GM12878 (cell line): ENCODE measurements around the gene DLG2. TPM values are rescaled to one million over a fixed set of nuclear protein-coding genes. Genes with fewer than 3 reads are reported as not detected.
A peak's percentile ranks its signal among the peaks of the same experiment; 100 is the strongest.

ENCODE experiments used
- ATAC-seq: fragments of 200-7000 bp; cut with Tn5 transposase; 3 replicates; pipeline ENCODE4 v1.9.1; 2020; ENCODE audit warnings: mild to moderate bottlenecking, moderate library complexity
- BruUV-seq: library from RNA; stranded (reverse); fragments of 400-500 nt; replicated peaks from 2 replicates; lab custom pipeline; 2021; lab: Mats Ljungman, UMichigan
- CTCF ChIA-PET: fragments of 300-600 bp; sonication (Branson Sonifier 250); formaldehyde crosslinking; extraction: SDS; loops from one replicate; lab custom pipeline; 2021; ENCODE audit warnings: inconsistent platforms; lab: Yijun Ruan, JAX
- POLR2A ChIA-PET: fragments of 350-600 bp; formaldehyde crosslinking; extraction: SDS; loops from one replicate; lab custom pipeline; 2021; ENCODE audit warnings: inconsistent platforms; lab: Charles Lee
- RAD21 ChIA-PET: fragments of 300-600 bp; sonication (Branson Sonifier 250); formaldehyde crosslinking; loops from one replicate; lab custom pipeline; 2023; ENCODE audit warnings: antibody characterized with exemption; ENCODE audit not compliant: unreplicated experiment; lab: Charles Lee
- SMC1A ChIA-PET: fragments of 300-600 bp; sonication (Branson Sonifier 250); formaldehyde crosslinking; loops from one replicate; lab custom pipeline; 2023; ENCODE audit not compliant: unreplicated experiment, uncharacterized antibody; lab: Charles Lee
- DNase-seq: peaks from one replicate; pipeline ENCODE4 v3.0.0-alpha.2; 2011; ENCODE audit warnings: low read depth, low spot score
- FAIRE-seq: peaks from 3 replicates; lab custom pipeline; 2011; peaks lifted over from hg19 to GRCh38; lab: Jason Lieb, UNC
- H2AFZ ChIP-seq: 2 replicates; pipeline ENCODE4 v1.6.0; 2011; ENCODE audit warnings: low read depth, low read length, control low read depth; ENCODE audit not compliant: control insufficient read depth
- H3K27ac ChIP-seq: 2 replicates; pipeline ENCODE4 v1.5.1; 2011; ENCODE audit warnings: control low read depth; ENCODE audit not compliant: control insufficient read depth, insufficient read depth
- H3K27me3 ChIP-seq, 2 experiments: replicated peaks in 1 of 2; 2 replicates each; pipeline versions ENCODE4 v1.6.0 to v1.6.1; 2011; ENCODE audit warnings: low read length in 1 of 2; ENCODE audit not compliant: control insufficient read depth in 2 of 2, insufficient read depth in 2 of 2
- H3K36me3 ChIP-seq, 2 experiments: 2 replicates each; pipeline ENCODE4 v1.5.1; 2011; ENCODE audit warnings: low read length in 1 of 2; ENCODE audit not compliant: control insufficient read depth in 2 of 2, insufficient read depth in 2 of 2
- H3K4me1 ChIP-seq: 2 replicates; pipeline ENCODE4 v1.6.1; 2011; ENCODE audit warnings: mild to moderate bottlenecking, low read length, moderate library complexity, mixed read lengths; ENCODE audit not compliant: control insufficient read depth, insufficient read depth
- H3K4me2 ChIP-seq: 2 replicates; pipeline ENCODE4 v1.6.0; 2011; ENCODE audit warnings: control low read depth; ENCODE audit not compliant: control insufficient read depth, insufficient read depth
- H3K4me3 ChIP-seq: fragments of 200-600 bp; sonication (generic); 2 replicates; pipeline ENCODE4 v1.5.1; 2016
- H3K79me2 ChIP-seq: 2 replicates; pipeline ENCODE4 v1.6.0; 2011; ENCODE audit warnings: low read length; ENCODE audit not compliant: control insufficient read depth, insufficient read depth
- H3K9ac ChIP-seq: 2 replicates; pipeline ENCODE4 v1.8.0; 2011; ENCODE audit warnings: low read length, control low read depth, mixed read lengths; ENCODE audit not compliant: control insufficient read depth, insufficient read depth
- H3K9me3 ChIP-seq: replicated peaks from 3 replicates; pipeline ENCODE4 v1.5.1; 2011; ENCODE audit warnings: mild to moderate bottlenecking, low read length; ENCODE audit not compliant: control insufficient read depth, insufficient read depth
- H4K20me1 ChIP-seq: 2 replicates; pipeline ENCODE4 v1.6.0; 2011; ENCODE audit not compliant: control insufficient read depth, insufficient read depth
- CBFB ChIP-seq: IDR thresholded peaks from 2 replicates; pipeline ENCODE4 v1.6.1; 2016; ENCODE audit warnings: antibody characterized with exemption, low read depth
- NR2C2 ChIP-seq: IDR thresholded peaks from 2 replicates; pipeline ENCODE4 v1.6.1; 2011; ENCODE audit warnings: borderline replicate concordance, low read depth; ENCODE audit not compliant: control insufficient read depth, insufficient read length
- SPI1 ChIP-seq: IDR thresholded peaks from 2 replicates; pipeline ENCODE4 v1.6.1; 2011; ENCODE audit warnings: low read depth, mild to moderate bottlenecking, low read length, moderate library complexity, borderline replicate concordance; ENCODE audit not compliant: insufficient read depth
- WGBS: methylation state at CpG from one replicate; pipeline ENCODE4 v1.1.6; 2016; ENCODE audit warnings: low lambda C conversion rate; ENCODE audit not compliant: insufficient replicate concordance, insufficient coverage; ENCODE audit errors: missing lambda C conversion rate; 5-methylcytosine and 5-hydroxymethylcytosine counted together
- in situ Hi-C: fragments of 300-500 bp; cut with MboI; formaldehyde crosslinking; loops from 9 replicates; pipeline ENCODE4 v1.14.3; 2018; ENCODE audit warnings: mixed read lengths
- intact Hi-C: fragments of 100-400 bp; cut with micrococcal nuclease; formaldehyde crosslinking; loops from one replicate; pipeline ENCODE4 v1.14.2; 2022; ENCODE audit not compliant: unreplicated experiment
- polyA plus RNA-seq, 11 experiments: library from polyadenylated mRNA; depleted of rRNA in 4 of 11; unstranded in 6 of 11; stranded (reverse) in 5 of 11; fragments of >200 nt; fragmentation: Nextera tagmentation in 4 of 11; fragmentation: Illumina TruSeq in 1 of 11; extraction: Ambion mirVana in 4 of 11; extraction: Trizol in 1 of 11; gene quantifications; 1 replicate in 1 of 11; 2 replicates in 10 of 11; pipeline versions ENCODE4 v1.2.1 to v1.2.3, GENCODE V29; 2011 to 2016; ENCODE audit warnings: inconsistent platforms in 2 of 11, missing spikeins in 2 of 11, low read depth in 1 of 11
- total RNA-seq, 4 experiments: library from RNA; depleted of rRNA in 3 of 4; stranded (reverse); fragments of >200 nt in 3 of 4; fragmentation: Illumina TruSeq in 1 of 4; extraction: Trizol in 1 of 4; gene quantifications; 2 replicates each; pipeline versions ENCODE4 v1.2.1 to v1.2.3, GENCODE V29; 2013 to 2021
- TF ChIP-seq, protein P1 (sequence below): IDR thresholded peaks from 2 replicates; pipeline ENCODE4 v1.6.1; 2012; ENCODE audit warnings: improper control_type of control experiment, low read depth, low read length; ENCODE audit not compliant: insufficient replicate concordance
- TF ChIP-seq, protein P2 (sequence below): fragments of 450-650 bp; IDR thresholded peaks from 2 replicates; pipeline ENCODE4 v1.6.1; 2018; ENCODE audit warnings: mild to moderate bottlenecking, low read depth, moderate library complexity; ENCODE audit not compliant: partially characterized antibody

DLG2 gene
- total and polyA plus RNA-seq, 10 of the 15 experiments (the other 5 are each of a cell fraction or from before 2014, with no cell fraction given), result 0.09 to 0.98 (median 0.35) TPM

DNA sequence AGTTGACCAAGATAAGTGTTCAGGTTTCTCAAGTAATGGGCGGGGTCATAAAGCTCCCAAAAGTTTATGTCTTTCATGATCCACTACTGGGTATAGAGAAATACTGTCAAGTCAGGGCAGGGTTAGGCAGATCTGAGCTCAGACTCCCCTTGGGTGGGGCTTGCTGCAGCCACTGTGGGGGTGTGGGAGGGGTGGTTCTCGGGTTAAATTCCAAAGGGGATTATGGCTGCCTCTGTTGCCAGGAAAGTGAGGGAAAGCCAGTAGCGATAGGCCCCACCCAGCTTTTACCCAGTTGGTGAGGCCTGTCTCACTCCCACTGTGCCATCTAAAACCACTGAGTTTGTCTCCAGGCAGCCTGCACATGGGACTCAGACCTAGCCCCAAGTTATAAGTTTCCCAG lies 37.8 kb downstream of the DLG2 start (continued):
- TF ChIP-seq CBFB, result no peak

DNA sequence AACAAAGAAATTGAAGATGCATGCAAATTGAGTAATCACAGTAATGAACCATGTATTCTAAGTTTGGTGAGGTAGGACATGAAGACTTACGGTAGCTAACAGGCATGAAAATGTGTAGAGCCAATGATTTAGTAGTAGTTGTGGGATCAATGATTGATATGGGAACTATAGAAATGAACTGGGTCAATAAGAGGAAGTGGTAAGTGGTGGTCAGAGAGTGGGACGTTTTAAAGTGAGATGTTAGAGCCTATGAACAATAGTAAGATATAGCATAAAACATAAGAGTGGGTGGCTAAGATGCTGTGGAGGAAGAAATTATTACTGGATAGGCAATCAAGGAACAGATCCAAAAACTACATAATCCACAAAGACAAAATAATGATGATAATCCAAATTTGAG lies 45.0 kb downstream of the DLG2 start:
- Histone ChIP-seq H3K9me3 (no peaks in the 10 kb centered on the region), H3K79me2 (no peaks in the 10 kb centered on the region), H3K4me1 (no peaks in the 10 kb centered on the region), H2AFZ (no peak overlapping the region), H3K36me3 (no peaks in the 10 kb centered on the region), H3K9ac (no peak overlapping the region), H3K4me2 (no peak overlapping the region), H4K20me1 (no peaks in the 10 kb centered on the region), H3K27ac (no peak overlapping the region), H3K4me3 (no peak overlapping the region), H3K27me3 (no peaks in the 10 kb centered on the region)
- intact Hi-C loops, result no loop called here
- ATAC-seq (peak; percentile 68), FAIRE-seq (no peak), DNase-seq (no peak)
- TF ChIP-seq SPI1 (peak; percentile 61; the same call in 1 of the 2 replicates), NR2C2 (no peak)
- TF ChIP-seq, protein P1, sequence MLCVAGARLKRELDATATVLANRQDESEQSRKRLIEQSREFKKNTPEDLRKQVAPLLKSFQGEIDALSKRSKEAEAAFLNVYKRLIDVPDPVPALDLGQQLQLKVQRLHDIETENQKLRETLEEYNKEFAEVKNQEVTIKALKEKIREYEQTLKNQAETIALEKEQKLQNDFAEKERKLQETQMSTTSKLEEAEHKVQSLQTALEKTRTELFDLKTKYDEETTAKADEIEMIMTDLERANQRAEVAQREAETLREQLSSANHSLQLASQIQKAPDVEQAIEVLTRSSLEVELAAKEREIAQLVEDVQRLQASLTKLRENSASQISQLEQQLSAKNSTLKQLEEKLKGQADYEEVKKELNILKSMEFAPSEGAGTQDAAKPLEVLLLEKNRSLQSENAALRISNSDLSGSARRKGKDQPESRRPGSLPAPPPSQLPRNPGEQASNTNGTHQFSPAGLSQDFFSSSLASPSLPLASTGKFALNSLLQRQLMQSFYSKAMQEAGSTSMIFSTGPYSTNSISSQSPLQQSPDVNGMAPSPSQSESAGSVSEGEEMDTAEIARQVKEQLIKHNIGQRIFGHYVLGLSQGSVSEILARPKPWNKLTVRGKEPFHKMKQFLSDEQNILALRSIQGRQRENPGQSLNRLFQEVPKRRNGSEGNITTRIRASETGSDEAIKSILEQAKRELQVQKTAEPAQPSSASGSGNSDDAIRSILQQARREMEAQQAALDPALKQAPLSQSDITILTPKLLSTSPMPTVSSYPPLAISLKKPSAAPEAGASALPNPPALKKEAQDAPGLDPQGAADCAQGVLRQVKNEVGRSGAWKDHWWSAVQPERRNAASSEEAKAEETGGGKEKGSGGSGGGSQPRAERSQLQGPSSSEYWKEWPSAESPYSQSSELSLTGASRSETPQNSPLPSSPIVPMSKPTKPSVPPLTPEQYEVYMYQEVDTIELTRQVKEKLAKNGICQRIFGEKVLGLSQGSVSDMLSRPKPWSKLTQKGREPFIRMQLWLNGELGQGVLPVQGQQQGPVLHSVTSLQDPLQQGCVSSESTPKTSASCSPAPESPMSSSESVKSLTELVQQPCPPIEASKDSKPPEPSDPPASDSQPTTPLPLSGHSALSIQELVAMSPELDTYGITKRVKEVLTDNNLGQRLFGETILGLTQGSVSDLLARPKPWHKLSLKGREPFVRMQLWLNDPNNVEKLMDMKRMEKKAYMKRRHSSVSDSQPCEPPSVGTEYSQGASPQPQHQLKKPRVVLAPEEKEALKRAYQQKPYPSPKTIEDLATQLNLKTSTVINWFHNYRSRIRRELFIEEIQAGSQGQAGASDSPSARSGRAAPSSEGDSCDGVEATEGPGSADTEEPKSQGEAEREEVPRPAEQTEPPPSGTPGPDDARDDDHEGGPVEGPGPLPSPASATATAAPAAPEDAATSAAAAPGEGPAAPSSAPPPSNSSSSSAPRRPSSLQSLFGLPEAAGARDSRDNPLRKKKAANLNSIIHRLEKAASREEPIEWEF, result peak; percentile 24
- TF ChIP-seq, protein P2, sequence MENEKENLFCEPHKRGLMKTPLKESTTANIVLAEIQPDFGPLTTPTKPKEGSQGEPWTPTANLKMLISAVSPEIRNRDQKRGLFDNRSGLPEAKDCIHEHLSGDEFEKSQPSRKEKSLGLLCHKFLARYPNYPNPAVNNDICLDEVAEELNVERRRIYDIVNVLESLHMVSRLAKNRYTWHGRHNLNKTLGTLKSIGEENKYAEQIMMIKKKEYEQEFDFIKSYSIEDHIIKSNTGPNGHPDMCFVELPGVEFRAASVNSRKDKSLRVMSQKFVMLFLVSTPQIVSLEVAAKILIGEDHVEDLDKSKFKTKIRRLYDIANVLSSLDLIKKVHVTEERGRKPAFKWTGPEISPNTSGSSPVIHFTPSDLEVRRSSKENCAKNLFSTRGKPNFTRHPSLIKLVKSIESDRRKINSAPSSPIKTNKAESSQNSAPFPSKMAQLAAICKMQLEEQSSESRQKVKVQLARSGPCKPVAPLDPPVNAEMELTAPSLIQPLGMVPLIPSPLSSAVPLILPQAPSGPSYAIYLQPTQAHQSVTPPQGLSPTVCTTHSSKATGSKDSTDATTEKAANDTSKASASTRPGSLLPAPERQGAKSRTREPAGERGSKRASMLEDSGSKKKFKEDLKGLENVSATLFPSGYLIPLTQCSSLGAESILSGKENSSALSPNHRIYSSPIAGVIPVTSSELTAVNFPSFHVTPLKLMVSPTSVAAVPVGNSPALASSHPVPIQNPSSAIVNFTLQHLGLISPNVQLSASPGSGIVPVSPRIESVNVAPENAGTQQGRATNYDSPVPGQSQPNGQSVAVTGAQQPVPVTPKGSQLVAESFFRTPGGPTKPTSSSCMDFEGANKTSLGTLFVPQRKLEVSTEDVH, result no peak
- RAD21 ChIA-PET, result no interaction called here
- in situ Hi-C loops, result loop anchor here (10.0 to 25.0 kb wide), 3 partner anchors 797 to 1230 kb away; partner anchors contain the start of gene PRSS23
- POLR2A ChIA-PET, result no interaction called here
- BruUV-seq, result no TSS peak
- WGBS, result 0% methylated on average over 2 of the region's 2 CpGs
- CTCF ChIA-PET, result no interaction called here
- SMC1A ChIA-PET, result no interaction called here
